22Rv1 (cell line): ENCODE results near the gene GUCY2D.

Experiments
- H3K27ac ChIP-seq: fragments of 450-650 bp; 2 replicates; pipeline ENCODE4 v1.5.1; 2017
- ZFX ChIP-seq: fragments of 450-650 bp; IDR thresholded peaks from 2 replicates; pipeline ENCODE4 v1.6.1; 2017; ENCODE audit warnings: antibody characterized with exemption, borderline replicate concordance
- TF ChIP-seq, protein P1 (sequence below): fragments of 450-650 bp; IDR thresholded peaks from 2 replicates; pipeline ENCODE4 v1.5.1; 2017; ENCODE audit warnings: mild to moderate bottlenecking

Gene GUCY2D

DNA sequence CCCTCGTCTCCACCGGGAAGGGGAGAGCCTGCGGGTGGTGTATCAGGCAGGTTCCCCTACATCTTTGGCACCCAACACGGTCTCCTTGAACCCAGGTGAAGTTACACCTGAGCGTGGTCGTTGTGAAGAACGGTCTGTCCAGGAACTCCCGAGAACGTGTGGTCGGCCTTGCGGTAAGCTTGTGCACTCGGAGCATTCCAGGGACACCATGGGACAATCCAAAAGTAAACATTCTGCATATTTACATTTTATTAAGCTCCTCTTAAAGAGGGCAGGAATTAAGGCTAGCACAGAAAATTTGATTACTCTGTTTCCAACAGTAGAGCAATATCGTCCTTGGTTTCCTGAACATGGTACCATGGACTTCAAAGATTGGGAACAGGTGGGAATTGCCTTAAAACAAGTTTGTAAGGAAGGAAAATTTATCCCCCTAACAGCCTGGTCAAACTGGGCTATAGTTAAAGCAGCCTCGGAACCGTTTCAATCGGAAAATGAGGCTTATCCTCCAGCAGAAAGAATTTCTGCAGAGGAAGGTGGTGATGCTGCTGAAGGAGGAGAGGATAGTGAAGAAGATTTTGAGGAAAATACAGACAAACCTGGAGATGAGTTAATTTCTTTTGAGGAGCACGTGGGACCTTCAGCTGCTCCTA lies 54.7 kb downstream of the GUCY2D start:
- H3K27ac ChIP-seq: peak overlapping the region; percentile 100
- no peak for TF ChIP-seq ZFX
- TF ChIP-seq, protein P1, sequence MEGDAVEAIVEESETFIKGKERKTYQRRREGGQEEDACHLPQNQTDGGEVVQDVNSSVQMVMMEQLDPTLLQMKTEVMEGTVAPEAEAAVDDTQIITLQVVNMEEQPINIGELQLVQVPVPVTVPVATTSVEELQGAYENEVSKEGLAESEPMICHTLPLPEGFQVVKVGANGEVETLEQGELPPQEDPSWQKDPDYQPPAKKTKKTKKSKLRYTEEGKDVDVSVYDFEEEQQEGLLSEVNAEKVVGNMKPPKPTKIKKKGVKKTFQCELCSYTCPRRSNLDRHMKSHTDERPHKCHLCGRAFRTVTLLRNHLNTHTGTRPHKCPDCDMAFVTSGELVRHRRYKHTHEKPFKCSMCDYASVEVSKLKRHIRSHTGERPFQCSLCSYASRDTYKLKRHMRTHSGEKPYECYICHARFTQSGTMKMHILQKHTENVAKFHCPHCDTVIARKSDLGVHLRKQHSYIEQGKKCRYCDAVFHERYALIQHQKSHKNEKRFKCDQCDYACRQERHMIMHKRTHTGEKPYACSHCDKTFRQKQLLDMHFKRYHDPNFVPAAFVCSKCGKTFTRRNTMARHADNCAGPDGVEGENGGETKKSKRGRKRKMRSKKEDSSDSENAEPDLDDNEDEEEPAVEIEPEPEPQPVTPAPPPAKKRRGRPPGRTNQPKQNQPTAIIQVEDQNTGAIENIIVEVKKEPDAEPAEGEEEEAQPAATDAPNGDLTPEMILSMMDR: no peak

DNA sequence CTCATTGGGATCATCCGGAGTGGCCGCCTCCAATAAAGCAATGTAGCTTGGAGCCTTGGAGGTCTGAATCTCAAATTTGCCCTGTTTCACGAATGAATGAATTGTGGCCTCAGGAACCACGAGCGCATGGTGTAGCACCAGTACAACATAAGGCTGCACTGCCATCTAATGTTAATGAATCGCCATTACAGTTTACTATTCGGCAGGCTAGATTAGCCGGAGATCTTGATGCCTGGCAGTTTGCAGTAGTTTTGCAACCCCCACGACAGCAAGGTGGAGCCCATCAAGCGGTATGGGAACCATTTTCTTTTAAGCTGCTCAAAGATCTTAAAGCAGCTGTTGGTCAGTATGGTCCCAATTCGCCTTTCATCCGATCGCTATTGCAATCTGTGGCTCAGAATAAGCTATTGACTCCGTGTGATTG lies 55.3 kb downstream of the GUCY2D start:
- H3K27ac ChIP-seq: peak overlapping the region; percentile 100
- TF ChIP-seq ZFX: no peak
- TF ChIP-seq, protein P1: peak; percentile 79

DNA sequence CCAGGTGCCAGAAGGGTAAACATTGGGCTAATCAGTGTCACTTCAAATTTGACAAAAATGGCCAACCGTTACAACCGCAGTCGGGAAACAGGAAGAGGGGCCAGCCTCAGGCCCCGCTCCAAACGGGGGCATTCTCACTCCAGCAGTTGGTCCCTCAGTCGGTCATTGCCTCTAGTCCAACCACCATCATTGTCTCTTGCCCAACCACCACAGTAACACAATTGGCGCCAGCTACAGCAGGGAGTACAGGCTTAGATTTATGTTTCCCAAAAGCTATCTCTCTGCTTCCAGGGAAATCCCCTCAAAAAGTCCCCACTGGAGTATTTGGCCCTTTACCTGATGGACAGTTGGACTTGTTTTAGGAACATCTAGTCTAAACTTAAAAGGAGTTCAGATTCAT lies 56.7 kb downstream of the GUCY2D start:
- TF ChIP-seq, protein P1: no peak
- TF ChIP-seq ZFX: no peak
- peak overlapping the region; percentile 100 for H3K27ac ChIP-seq

DNA sequence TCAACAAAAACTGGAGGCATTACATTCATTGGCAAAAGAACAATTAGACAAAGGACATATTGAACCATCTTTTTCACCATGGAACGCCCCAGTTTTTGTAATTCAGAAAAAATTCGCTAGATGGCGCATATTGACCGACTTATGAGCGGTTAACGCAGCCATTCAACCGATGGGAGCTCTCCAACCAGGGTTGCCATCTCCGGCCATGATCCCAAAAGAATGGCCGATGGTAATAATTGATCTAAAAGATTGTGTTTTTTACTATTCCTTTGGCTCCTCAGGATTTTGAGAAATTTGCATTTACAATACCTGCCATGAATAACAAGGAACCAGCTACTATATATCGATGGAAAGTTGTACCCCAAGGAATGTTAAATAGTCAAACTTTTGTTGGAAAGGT lies 57.9 kb downstream of the GUCY2D start:
- peak overlapping the region; percentile 100 for H3K27ac ChIP-seq

GRCh38 chr17:8061851-8062250 lies 59.4 kb downstream of the GUCY2D start:
- H3K27ac ChIP-seq: peak overlapping the region; percentile 100

More for the DNA sequence above, 57.9 kb downstream of the GUCY2D start:
- TF ChIP-seq, protein P1: peak; percentile 78
- no peak for TF ChIP-seq ZFX

DNA sequence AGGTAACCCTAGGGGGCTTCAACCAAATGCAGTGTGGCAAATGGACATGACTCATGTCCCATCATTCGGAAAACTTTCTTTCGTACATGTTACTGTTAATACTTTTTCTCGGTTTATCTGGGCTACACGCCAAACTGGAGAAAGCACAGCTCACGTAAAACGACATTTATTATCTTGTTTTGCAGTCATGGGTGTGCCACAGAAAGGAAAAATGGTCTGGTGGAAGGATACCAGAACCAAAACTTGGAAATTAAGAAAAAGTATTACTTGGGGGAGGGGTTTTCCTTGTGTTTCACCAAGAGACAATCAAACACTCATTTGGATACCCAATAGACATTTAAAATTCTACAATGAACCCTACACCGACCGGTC lies 60.0 kb downstream of the GUCY2D start:
- TF ChIP-seq, protein P1: no peak
- TF ChIP-seq ZFX: no peak
- H3K27ac ChIP-seq: peak overlapping the region; percentile 100

DNA sequence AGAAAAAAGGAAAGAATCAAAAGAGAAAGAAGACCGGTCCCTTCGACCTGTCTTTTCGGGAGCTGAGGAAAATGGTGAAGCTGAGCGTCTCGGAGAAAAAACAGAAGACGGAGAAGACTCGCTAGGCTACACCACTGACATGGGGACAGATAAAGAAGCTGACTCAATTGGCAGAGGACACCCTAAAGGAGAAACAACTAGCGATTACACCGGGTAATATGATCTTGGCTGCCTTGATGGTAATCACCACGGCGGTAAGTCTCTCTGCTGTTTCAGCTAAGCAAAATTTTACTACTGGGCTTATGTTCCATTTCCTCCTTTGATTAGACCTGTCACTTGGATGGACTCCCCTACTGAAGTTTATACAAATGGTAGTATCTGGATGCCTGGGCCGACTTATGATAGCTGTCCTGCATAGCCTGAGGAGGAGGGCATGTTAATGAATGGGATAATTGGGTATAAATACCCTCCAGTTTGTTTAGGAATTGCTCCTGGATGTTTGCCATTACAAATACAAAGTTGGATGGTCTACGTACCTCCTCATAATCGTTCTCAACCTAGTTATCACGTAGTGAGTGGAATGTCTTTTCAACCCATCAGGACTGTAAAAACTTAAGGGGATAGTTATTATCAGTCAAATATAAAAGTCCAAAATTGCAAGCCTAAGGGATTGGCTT lies 60.5 kb downstream of the GUCY2D start:
- TF ChIP-seq, protein P1: no peak
- no peak for TF ChIP-seq ZFX
- H3K27ac ChIP-seq: peak overlapping the region; percentile 100
